CD14-positive monocyte (primary cell): ENCODE data around the gene CCDC102B. TPM values are rescaled to one million over a fixed set of nuclear protein-coding genes. Genes with fewer than 3 reads are reported as not detected.

Source experiments
- DNase-seq, 3 donors: peaks; one replicate each; pipeline ENCODE4 v3.0.0-alpha.2; 2011 to 2022
- H2AFZ ChIP-seq: 2 replicates; pipeline ENCODE4 v1.6.0; 2012; ENCODE audit warnings: mild to moderate bottlenecking, low read depth, low read length, inconsistent platforms; ENCODE audit not compliant: insufficient read depth, poor library complexity, severe bottlenecking
- H3K27ac ChIP-seq, 2 donors: 1 replicate in 1 of 2; 2 replicates in 1 of 2; pipeline ENCODE4 v1.5.1; 2012 to 2013; ENCODE audit warnings: low read length in 2 of 2, control low read depth in 1 of 2, inconsistent platforms in 1 of 2, low read depth in 1 of 2, mild to moderate bottlenecking in 1 of 2
- H3K27me3 ChIP-seq, 2 donors: one replicate each; pipeline versions ENCODE4 v1.6.0 to v1.6.1; 2011 to 2013; ENCODE audit warnings: low read length in 2 of 2; ENCODE audit not compliant: control insufficient read depth in 2 of 2, insufficient read depth in 2 of 2
- H3K36me3 ChIP-seq, 2 donors: replicated peaks in 1 of 2; 1 replicate in 1 of 2; 2 replicates in 1 of 2; pipeline versions ENCODE4 v1.5.1 to v1.6.1; 2012 to 2013; ENCODE audit warnings: low read length in 2 of 2, control low read depth in 1 of 2, inconsistent platforms in 1 of 2, mild to moderate bottlenecking in 1 of 2; ENCODE audit not compliant: insufficient read depth in 2 of 2, control insufficient read depth in 1 of 2
- H3K4me1 ChIP-seq, 2 donors: 1 replicate in 1 of 2; 2 replicates in 1 of 2; pipeline versions ENCODE4 v1.5.1 to v1.6.1; 2012 to 2013; ENCODE audit warnings: low read length in 2 of 2, control low read depth in 1 of 2, inconsistent platforms in 1 of 2, mild to moderate bottlenecking in 1 of 2, moderate library complexity in 1 of 2; ENCODE audit not compliant: insufficient read depth in 2 of 2, control insufficient read depth in 1 of 2
- H3K4me2 ChIP-seq: replicated peaks from 2 replicates; pipeline ENCODE3; 2012; ENCODE audit warnings: low read length, moderate library complexity, mild to moderate bottlenecking; ENCODE audit not compliant: poor library complexity, severe bottlenecking; ENCODE audit errors: extremely low read depth
- H3K4me3 ChIP-seq, 3 experiments: fragments of 200-600 bp in 1 of 3; sonication (generic) in 1 of 3; replicated peaks in 1 of 3; 1 replicate in 2 of 3; 2 replicates in 1 of 3; pipeline ENCODE4 v1.5.1; 2011 to 2013; ENCODE audit warnings: low read length in 3 of 3, mild to moderate bottlenecking in 3 of 3, control low read depth in 2 of 3, low read depth in 2 of 3, inconsistent platforms in 1 of 3, moderate library complexity in 1 of 3
- H3K79me2 ChIP-seq: 2 replicates; pipeline ENCODE4 v1.6.0; 2012; ENCODE audit warnings: mild to moderate bottlenecking, control low read depth, inconsistent platforms, low read length, moderate library complexity; ENCODE audit not compliant: insufficient read depth
- H3K9ac ChIP-seq: 2 replicates; pipeline ENCODE4 v1.6.0; 2017; ENCODE audit warnings: low read length, mild to moderate bottlenecking; ENCODE audit not compliant: insufficient read depth, poor library complexity, severe bottlenecking
- H3K9me3 ChIP-seq, 2 donors: replicated peaks in 1 of 2; 1 replicate in 1 of 2; 2 replicates in 1 of 2; pipeline versions ENCODE4 v1.5.1 to v1.6.1; 2012 to 2013; ENCODE audit warnings: low read length in 2 of 2, control low read depth in 1 of 2; ENCODE audit not compliant: control insufficient read depth in 1 of 2, insufficient read depth in 1 of 2
- H4K20me1 ChIP-seq: 2 replicates; pipeline ENCODE4 v1.6.0; 2012; ENCODE audit warnings: mild to moderate bottlenecking, low read length, control low read depth, moderate library complexity; ENCODE audit not compliant: insufficient read depth
- H3K27ac Mint-ChIP-seq, 7 donors: one replicate each; pipeline ENCODE4 v1.8.0; 2020; ENCODE audit warnings: mild to moderate bottlenecking in 7 of 7, mixed read lengths in 7 of 7, moderate library complexity in 6 of 7, inconsistent platforms in 2 of 7
- H3K27me3 Mint-ChIP-seq, 3 donors: one replicate each; pipeline ENCODE4 v1.8.0; 2021 to 2022; ENCODE audit warnings: low read depth in 3 of 3, mild to moderate bottlenecking in 3 of 3, mixed read lengths in 3 of 3, moderate library complexity in 3 of 3, inconsistent platforms in 1 of 3
- H3K36me3 Mint-ChIP-seq, 2 donors: one replicate each; pipeline ENCODE4 v1.8.0; 2020; ENCODE audit warnings: mixed read lengths in 2 of 2, inconsistent platforms in 1 of 2, mild to moderate bottlenecking in 1 of 2
- H3K4me1 Mint-ChIP-seq: one replicate; pipeline ENCODE4 v1.8.0; 2020; ENCODE audit warnings: mild to moderate bottlenecking, mixed read lengths
- H3K4me3 Mint-ChIP-seq, 2 donors: one replicate each; pipeline ENCODE4 v1.8.0; 2020; ENCODE audit warnings: mild to moderate bottlenecking in 2 of 2, mixed read lengths in 2 of 2, moderate library complexity in 1 of 2
- H3K9me3 Mint-ChIP-seq, 7 donors: one replicate each; pipeline ENCODE4 v1.8.0; 2020 to 2022; ENCODE audit warnings: mixed read lengths in 7 of 7, mild to moderate bottlenecking in 6 of 7, moderate library complexity in 6 of 7, inconsistent platforms in 2 of 7
- WGBS: methylation state at CpG from one replicate; pipeline ENCODE4 v1.1.5; 2013; ENCODE audit warnings: missing lambda C conversion rate; ENCODE audit not compliant: insufficient coverage; 5-methylcytosine and 5-hydroxymethylcytosine counted together
- intact Hi-C, 2 donors: fragments of 100-400 bp; cut with micrococcal nuclease; formaldehyde crosslinking; loops; one replicate each; pipeline versions ENCODE4 v1.15.0 to v1.15.1; 2023
- polyA plus RNA-seq, 3 donors: library from polyadenylated mRNA; depleted of rRNA in 1 of 3; unstranded in 2 of 3; stranded (reverse) in 1 of 3; fragments of 300-500 nt in 2 of 3; fragments of >200 nt in 1 of 3; fragmentation: Illumina TruSeq in 2 of 3; gene quantifications; 1 replicate in 2 of 3; 2 replicates in 1 of 3; pipeline ENCODE4 v1.2.3, GENCODE V29; 2012 to 2021
- TF ChIP-seq, protein P1 (sequence below): fragments of 200-600 bp; IDR thresholded peaks from one replicate; pipeline ENCODE4 v1.8.0; 2022; ENCODE audit warnings: antibody characterized with exemption, mild to moderate bottlenecking

Gene CCDC102B
- polyA plus RNA-seq, 3 donors, result 0.34 to 1.4 TPM; not detected in 1

DNA sequence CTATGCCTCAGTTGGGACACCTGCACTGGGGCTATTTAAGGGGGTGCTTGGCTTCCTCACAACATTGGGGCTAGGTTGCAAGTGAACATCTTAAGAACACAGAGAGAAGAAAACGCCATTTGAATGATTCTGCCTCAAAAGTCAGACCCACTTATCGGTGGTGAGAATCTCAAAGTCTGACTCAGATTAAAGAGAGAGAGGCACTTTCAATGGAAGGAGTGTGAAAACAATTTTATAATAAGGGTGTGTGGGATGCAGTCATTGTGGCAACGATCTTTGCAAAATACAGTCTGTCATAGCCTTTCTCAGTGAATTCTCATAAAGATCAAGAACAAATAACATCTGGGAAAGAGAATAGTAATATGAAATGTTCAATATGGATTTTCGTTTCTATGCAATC lies 41.8 kb downstream of the CCDC102B start:
- H3K9me3 Mint-ChIP-seq, result peaks cover 0 to 4% (median 0%) of the 10 kb centered on the region in 7 donors
- H3K27me3 ChIP-seq, result no peaks in the 10 kb centered on the region
- H3K79me2 ChIP-seq, result no peaks in the 10 kb centered on the region
- TF ChIP-seq, protein P1, sequence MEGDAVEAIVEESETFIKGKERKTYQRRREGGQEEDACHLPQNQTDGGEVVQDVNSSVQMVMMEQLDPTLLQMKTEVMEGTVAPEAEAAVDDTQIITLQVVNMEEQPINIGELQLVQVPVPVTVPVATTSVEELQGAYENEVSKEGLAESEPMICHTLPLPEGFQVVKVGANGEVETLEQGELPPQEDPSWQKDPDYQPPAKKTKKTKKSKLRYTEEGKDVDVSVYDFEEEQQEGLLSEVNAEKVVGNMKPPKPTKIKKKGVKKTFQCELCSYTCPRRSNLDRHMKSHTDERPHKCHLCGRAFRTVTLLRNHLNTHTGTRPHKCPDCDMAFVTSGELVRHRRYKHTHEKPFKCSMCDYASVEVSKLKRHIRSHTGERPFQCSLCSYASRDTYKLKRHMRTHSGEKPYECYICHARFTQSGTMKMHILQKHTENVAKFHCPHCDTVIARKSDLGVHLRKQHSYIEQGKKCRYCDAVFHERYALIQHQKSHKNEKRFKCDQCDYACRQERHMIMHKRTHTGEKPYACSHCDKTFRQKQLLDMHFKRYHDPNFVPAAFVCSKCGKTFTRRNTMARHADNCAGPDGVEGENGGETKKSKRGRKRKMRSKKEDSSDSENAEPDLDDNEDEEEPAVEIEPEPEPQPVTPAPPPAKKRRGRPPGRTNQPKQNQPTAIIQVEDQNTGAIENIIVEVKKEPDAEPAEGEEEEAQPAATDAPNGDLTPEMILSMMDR, result no peak
- no peaks in the 10 kb centered on the region for H3K9me3 ChIP-seq
- no peak overlapping the region for H3K4me3 ChIP-seq
- peak overlapping the region in 1 of 7 donors; percentile 41 for H3K27ac Mint-ChIP-seq
- H3K36me3 Mint-ChIP-seq, result no peaks in the 10 kb centered on the region
- intact Hi-C loops, result no loop called here
- H3K27ac ChIP-seq, result no peak overlapping the region
- H4K20me1 ChIP-seq, result no peaks in the 10 kb centered on the region
- H3K4me3 Mint-ChIP-seq, result no peak overlapping the region
- H3K4me1 ChIP-seq, result peaks cover 25 to 44% of the 10 kb centered on the region in 2 donors
- no peaks in the 10 kb centered on the region for H3K36me3 ChIP-seq
- DNase-seq, result no peak
- no peak overlapping the region for H2AFZ ChIP-seq
- peaks cover 0 to 2% (median 0%) of the 10 kb centered on the region in 3 donors for H3K27me3 Mint-ChIP-seq
- no peak overlapping the region for H3K4me2 ChIP-seq
- no peak overlapping the region for H3K9ac ChIP-seq
- H3K4me1 Mint-ChIP-seq, result peaks cover 34% of the 10 kb centered on the region
- WGBS, result 100% methylated on average over 2 of the region's 4 CpGs

DNA sequence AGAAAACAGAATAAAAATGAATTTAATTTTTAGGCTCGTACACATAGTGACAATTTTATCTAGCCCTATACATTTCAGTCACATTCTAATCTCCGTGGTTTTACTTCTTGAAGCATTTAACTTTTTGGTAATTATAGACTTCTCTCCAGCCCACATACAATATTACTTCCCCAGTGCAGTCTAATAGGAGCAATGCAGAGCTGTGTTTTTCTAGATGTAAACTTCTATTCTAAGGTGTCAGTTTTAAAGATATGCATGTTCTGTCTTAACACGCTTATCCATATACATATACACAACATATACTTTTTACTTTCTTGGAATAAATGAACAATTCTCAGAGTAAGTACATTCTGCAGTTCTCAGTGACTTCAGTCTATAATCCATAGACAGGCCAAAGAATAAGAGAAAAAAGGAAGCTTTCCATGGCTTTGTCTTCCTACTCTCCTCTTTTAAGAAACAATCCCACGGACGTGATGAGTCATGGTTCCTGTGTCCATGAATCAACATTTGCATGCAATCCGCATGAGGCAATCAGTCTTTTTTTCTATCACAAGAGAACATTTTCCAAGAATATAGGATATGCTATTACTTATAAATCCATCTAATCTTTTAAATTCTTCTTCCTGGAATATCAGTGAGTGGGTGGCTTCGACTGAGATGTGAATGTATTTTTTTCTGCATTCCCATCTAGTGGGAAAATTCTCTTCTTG lies 42.8 kb downstream of the CCDC102B start:
- Histone ChIP-seq H3K9ac (no peak overlapping the region), H3K4me2 (peak overlapping the region; percentile 6), H3K27ac (no peak overlapping the region), H3K9me3 (no peaks in the 10 kb centered on the region), H2AFZ (no peak overlapping the region), H4K20me1 (no peaks in the 10 kb centered on the region), H3K36me3 (no peaks in the 10 kb centered on the region), H3K4me1 (peaks cover 25 to 44% of the 10 kb centered on the region in 2 donors), H3K79me2 (no peaks in the 10 kb centered on the region), H3K4me3 (no peak overlapping the region), H3K27me3 (no peaks in the 10 kb centered on the region)
- peaks cover 0 to 4% (median 0%) of the 10 kb centered on the region in 7 donors for H3K9me3 Mint-ChIP-seq
- H3K27me3 Mint-ChIP-seq, result peaks cover 0 to 2% (median 0%) of the 10 kb centered on the region in 3 donors
- peak overlapping the region; percentile 2 to 82 (median 49) for H3K27ac Mint-ChIP-seq
- TF ChIP-seq, protein P1, result no peak
- no peaks in the 10 kb centered on the region for H3K36me3 Mint-ChIP-seq
- peak; percentile 65 to 93 (median 83) for DNase-seq
- WGBS, result 0% methylated on average over 2 of the region's 7 CpGs
- intact Hi-C loops, result no loop called here
- peak overlapping the region in 1 of 2 donors; percentile 40 for H3K4me3 Mint-ChIP-seq
- peaks cover 34% of the 10 kb centered on the region for H3K4me1 Mint-ChIP-seq
